IPS-18c (cell line): ENCODE results near the gene PTPRA.
"Not testable (repeated sequence)": the region's sequence is repeated elsewhere in the genome, so short reads cannot be mapped to it uniquely, and the experiment has no call there.

ENCODE experiments used
- H3K4me3 ChIP-seq: 2 replicates; pipeline ENCODE4 v1.7.0; 2013; ENCODE audit warnings: low read depth, mild to moderate bottlenecking, low read length, moderate library complexity; ENCODE audit not compliant: insufficient read depth
- H3K9me3 ChIP-seq: one replicate; pipeline ENCODE4 v1.6.1; 2013; ENCODE audit warnings: mild to moderate bottlenecking, low read length, moderate library complexity; ENCODE audit not compliant: control insufficient read depth, insufficient read depth

The PTPRA gene

DNA sequence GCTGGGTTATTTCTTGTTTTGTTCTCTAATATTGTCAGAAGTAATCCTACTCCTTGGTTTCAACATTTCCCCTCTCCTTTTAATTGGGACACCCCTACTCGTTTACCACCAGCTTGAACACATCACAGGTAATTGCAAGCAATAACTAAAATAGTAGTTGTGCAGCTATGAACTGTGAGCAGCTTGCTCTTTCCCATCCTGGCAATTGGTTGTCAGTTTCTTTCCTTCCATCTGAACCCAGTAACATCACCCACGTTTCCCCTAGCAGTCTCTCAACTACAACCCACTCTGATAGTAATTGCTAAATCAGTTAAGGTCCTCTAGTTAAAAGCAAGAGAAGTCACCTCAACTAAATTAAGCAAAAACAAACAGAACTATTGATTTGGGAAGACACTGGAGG is 122.5 kb downstream of the PTPRA start:
- Histone ChIP-seq H3K9me3 (no peaks in the 10 kb centered on the region), H3K4me3 (no peak overlapping the region)

GRCh38 chr20:2998728-2999127 is 125.4 kb downstream of the PTPRA start:
- Histone ChIP-seq H3K4me3 (no peak overlapping the region), H3K9me3 (no peaks in the 10 kb centered on the region)

DNA sequence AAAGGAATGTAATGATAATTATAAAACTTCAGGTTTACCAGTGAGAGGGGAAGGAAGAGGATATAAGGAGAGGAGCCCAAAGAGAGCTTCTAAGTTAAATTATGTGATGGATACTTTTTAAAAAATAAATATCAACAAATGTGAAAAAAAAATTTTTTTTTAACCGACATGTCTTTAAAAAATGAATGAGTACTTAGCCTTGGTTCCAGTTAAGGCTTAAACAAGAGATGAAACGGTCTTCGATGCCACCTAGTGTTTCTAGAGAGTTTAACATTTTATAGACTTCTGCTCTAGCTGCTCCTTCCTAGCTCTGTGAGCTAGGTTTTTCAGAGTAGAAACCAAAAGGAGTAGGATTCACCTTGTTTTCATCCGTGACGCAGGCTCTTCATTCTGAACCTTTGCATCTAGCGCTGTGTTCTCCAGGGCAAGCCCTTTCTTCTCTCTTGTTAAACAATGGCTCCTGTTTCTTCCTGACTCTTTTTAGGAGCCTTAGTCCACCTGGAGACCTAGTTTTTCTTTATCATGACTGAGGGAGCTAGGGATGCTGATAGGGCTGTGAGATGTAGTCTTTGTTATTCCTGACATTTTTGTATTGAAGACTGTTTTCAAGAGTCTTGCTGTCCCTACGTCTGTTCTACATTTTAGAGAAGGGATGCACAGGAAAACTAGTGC is 127.7 kb downstream of the PTPRA start:
- Histone ChIP-seq H3K4me3 (no peak overlapping the region), H3K9me3 (no peaks in the 10 kb centered on the region)

DNA sequence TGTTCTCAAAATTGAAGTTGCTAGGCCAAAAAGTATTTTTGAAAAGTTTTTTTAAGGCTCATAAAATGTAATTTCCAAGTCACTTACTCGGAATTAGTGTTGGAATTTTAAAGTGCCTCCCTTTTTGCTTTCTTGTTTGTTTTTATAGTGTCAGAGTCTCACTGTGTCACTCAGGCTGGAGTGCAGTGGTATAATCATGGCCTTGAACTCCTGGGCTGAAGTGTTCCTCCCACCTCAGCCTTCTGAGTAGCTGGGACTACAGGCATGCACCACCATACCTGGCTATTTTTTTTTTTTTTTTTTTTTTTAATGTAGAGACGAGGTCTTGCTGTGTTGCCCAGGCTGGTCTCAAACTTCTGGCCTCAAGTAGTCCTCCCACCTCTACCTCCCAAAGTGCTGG is 130.1 kb downstream of the PTPRA start:
- H3K4me3 ChIP-seq, result no peak overlapping the region
- H3K9me3 ChIP-seq, result no peaks in the 10 kb centered on the region

- Histone ChIP-seq H3K9me3 (no peaks in the 10 kb centered on the region), H3K4me3 (no peak overlapping the region)
These were observed 137.9 kb downstream of the PTPRA start for GRCh38 chr20:3010985-3011723.

DNA sequence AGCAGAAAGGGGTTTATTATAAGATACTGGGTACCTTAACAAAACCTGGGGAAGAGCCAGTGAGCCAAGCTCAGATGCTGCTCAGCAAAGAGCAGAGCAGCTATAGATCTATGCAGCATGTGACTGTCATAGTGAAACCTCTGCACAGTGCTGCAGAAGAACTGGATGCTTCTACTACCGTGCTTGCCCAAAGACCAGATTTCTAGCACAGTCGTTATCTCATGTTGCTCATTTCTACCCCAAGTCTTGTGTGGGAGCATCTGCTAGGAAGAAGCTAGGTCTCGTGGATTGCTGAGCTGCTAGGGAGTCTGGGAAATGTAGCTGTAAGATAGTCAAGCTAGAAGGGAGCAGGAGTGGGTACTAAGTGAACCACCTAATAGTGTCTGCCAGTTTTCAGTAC is 138.5 kb downstream of the PTPRA start:
- Histone ChIP-seq H3K9me3 (no peaks in the 10 kb centered on the region), H3K4me3 (no peak overlapping the region)

DNA sequence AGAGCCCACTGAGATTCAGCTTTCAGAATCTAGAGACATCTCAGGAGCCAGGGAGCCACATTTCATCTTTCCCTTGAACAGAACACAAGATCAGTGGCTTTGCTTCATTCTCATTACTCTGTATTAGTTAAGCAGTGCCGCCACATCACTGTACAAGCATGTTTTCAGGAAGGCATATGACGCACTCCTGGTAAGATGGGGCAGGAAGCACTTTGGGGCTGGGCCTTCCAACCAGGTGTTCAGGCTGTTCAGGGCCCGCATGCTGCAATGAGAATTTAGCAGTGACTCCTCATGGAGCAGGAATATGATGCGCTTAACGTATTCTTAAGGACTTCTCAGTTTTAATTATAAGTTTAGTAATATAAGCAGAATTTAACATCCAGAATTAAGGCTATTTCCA is 140.5 kb downstream of the PTPRA start:
- Histone ChIP-seq H3K4me3 (no peak overlapping the region), H3K9me3 (no peaks in the 10 kb centered on the region)

DNA sequence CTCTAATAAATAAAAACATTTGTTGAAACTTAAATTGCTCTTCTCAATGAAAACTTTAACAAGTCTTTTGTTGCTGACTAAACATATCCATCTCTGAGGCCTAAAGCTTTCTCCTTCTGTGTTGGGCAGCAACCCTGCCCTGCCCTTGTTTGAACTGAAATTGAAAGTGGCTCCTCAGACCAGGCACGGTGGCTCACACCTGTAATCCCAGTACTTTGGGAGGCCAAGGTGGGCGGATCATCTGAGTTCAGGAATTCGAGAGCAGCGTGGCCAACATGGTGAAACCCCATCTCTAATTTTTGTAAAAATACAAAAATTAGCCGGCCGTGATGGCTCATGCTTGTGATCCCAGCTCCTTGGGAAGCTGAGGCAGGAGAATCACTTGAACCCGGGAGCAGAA is 140.9 kb downstream of the PTPRA start:
- H3K4me3 ChIP-seq, result no peak overlapping the region

GRCh38 chr20:3014662-3015061 is 141.4 kb downstream of the PTPRA start:
- H3K9me3 ChIP-seq, result no peaks in the 10 kb centered on the region
- no peak overlapping the region for H3K4me3 ChIP-seq

More for the DNA sequence above, 140.9 kb downstream of the PTPRA start:
- no peaks in the 10 kb centered on the region for H3K9me3 ChIP-seq

GRCh38 chr20:3015302-3015701 is 142.0 kb downstream of the PTPRA start:
- not testable (repeated sequence) for H3K4me3 ChIP-seq, H3K9me3 ChIP-seq

- Histone ChIP-seq H3K4me3 (no peak overlapping the region), H3K9me3 (no peaks in the 10 kb centered on the region)
These were observed 148.0 kb downstream of the PTPRA start for GRCh38 chr20:3021327-3021726.

- no peaks in the 10 kb centered on the region for H3K9me3 ChIP-seq
- no peak overlapping the region for H3K4me3 ChIP-seq
These were observed 148.5 kb downstream of the PTPRA start for GRCh38 chr20:3021777-3022176.

GRCh38 chr20:3022559-3023490 is 149.5 kb downstream of the PTPRA start:
- not testable (repeated sequence) for H3K4me3 ChIP-seq, H3K9me3 ChIP-seq

DNA sequence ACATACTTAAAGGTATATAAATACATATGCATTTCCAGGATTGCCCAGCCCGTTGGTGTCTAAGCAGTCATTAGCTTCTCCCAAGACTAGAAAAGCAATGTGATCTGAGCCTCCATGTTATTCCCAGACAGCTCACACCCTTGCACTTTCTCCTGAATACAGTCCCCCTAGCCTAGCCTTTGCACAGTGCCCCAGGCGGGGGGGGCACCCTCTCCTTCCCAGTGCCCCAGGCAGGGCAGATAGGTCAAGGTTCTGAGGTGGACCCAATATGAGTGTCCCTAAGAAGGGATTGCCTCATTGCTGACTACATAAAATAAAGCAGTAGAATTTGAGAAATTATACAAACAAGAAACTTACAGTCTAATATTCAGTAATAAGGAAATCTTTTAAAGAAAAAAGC is 154.7 kb downstream of the PTPRA start:
- Histone ChIP-seq H3K4me3 (no peak overlapping the region), H3K9me3 (no peaks in the 10 kb centered on the region)

DNA sequence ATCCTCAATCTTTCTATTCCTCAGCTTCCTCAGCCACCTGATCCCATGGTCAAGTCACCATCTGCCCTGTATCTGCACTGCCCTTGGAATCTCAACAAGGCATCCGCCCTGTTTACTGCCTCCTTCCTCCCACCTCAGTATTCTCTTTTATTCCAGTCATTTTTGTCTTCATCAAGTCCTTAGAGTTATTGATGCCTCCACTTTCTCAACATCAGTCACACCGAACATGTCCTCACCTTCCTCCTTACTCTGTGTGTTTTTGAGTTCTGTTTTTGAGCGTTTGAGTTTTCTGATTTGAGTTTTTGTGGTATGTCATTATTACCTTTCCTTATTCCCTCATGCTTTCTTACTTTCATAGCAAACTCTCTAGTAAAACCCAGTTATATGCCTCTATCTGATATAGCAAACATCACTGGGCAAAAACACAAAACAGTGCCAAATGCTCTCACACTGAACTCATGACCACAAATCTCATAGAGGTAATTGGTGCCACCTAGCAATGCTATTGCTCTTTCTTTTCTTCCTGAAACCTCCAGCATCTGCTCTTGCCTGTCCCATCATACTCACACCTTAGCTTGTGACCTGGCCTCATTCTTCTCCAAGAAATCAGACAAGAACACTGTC is 158.4 kb downstream of the PTPRA start:
- Histone ChIP-seq H3K9me3 (no peaks in the 10 kb centered on the region), H3K4me3 (no peak overlapping the region)

- H3K4me3 ChIP-seq, result no peak overlapping the region
- no peaks in the 10 kb centered on the region for H3K9me3 ChIP-seq
These were observed 159.3 kb downstream of the PTPRA start for GRCh38 chr20:3032624-3033023.

DNA sequence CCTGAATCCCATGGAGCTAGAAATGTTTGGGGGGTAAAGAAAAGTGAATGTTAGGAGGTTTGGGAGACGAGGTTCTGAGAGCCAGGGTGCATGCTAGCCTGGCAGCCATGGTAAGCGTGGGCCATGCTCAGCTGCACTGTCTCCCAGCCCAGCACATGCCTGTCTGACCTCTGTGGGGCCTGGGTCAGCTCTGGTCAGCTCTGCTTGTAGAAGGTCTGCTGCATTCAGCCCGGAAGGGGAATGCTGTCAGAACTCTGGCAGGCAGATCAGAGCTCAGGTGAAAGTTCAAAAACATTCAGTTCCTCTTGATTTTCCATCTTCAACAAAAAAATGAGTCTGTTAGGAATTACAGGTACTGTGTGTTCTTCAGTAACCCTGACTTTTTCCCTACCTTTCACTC is 164.4 kb downstream of the PTPRA start:
- Histone ChIP-seq H3K9me3 (peaks cover 2% of the 10 kb centered on the region), H3K4me3 (no peak overlapping the region)
